NOMO-1 treated with DMSO at 0.1 percent for 48 hours (cell line): ENCODE results near the gene ROPN1L.
"Not testable (repeated sequence)": the region's sequence is repeated elsewhere in the genome, so short reads cannot be mapped to it uniquely, and the experiment has no call there.

Source experiments
- DNase-seq: peaks from one replicate; lab custom pipeline; 2025; ENCODE audit not compliant: unreplicated experiment; lab: John Stamatoyannopoulos, UW

ROPN1L gene

DNA sequence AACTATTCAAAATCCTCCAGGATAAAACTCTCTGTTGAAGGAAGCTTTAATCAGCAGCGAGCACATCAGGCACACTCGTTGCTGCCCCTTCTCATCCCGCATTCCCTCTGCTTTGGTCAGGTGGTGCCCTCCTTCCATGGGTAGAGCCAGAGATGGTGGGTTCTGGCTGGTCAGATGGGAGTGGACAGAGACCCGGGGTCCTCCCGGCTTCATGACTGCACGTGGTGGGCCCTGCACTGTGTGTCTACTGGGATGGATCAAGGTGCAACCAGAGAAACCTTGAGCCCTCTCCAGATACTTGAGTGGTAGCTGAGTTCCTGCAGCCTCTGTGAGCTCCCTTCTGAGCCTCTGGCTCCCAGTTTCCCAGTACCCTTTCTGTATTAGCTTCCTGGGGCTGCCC lies 36.3 kb downstream of the ROPN1L start:
- DNase-seq, result no peak

GRCh38 chr5:10478436-10478835 lies 36.8 kb downstream of the ROPN1L start:
- DNase-seq, result no peak

GRCh38 chr5:10479154-10479721 lies 37.6 kb downstream of the ROPN1L start:
- DNase-seq, result no peak

- no peak for DNase-seq
These were observed 38.7 kb downstream of the ROPN1L start for GRCh38 chr5:10480237-10480985.

DNA sequence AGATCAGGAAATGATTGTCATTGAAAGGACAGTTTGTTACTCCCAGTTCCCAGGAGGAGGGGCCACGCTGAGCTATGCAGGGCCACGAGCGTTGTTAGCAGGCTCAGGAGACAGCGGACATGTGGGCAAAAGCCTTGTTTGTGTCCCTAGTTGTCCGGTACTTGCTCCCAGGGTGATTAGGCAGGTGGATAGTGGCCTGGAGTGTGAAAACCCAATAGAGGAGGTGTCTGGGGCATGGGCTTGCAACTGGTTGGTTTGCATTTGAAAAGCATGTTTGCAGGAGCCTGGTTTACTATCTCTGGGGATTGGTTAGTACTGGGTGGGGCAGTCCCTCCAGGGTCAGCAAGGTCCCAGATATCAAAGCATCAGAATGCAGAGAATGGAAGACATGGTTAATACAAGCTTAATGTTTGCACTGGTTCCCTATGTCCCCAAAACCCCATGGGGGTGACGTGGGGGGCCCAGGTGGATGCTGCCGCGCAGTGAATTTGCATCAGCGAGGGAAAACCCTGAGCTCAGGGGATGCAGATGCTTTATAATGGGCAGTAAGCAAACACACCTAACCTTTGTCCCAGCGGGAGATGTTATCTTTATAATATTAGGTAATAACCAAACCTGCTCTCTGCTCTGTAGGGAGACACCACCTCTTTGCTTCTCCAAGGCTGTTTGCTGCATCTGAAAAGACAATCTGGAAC lies 39.7 kb downstream of the ROPN1L start:
- no peak for DNase-seq

- no peak for DNase-seq
These were observed 41.3 kb downstream of the ROPN1L start for GRCh38 chr5:10482791-10483530.

- no peak for DNase-seq
These were observed 43.1 kb downstream of the ROPN1L start for GRCh38 chr5:10484774-10485141.

GRCh38 chr5:10485142-10485795 lies 43.6 kb downstream of the ROPN1L start:
- DNase-seq, result no peak

- no peak for DNase-seq
These were observed 44.2 kb downstream of the ROPN1L start for GRCh38 chr5:10485897-10486296.

GRCh38 chr5:10486511-10487344 lies 45.0 kb downstream of the ROPN1L start:
- DNase-seq, result no peak

DNA sequence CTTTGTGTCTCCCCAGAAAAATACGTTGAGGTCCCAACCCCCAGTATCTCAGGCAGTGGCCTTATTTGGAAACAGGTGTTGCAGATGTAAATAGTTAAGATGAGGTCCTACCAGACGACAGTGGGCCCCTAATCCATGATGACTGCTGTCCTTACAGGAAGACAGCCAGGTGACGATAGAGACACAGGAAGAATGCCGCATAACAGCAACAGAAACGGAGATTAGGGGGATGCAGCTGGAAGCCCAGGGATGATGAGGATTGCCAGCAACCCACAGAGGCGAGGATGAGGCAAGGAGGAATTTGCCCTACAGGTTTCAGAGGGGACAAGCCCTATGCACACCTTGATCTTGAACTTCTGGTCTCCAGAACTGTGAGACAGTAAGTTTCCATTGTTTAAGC lies 46.5 kb downstream of the ROPN1L start:
- no peak for DNase-seq

- DNase-seq, result peak; percentile 99
These were observed 48.2 kb downstream of the ROPN1L start for GRCh38 chr5:10489810-10490426.

- no peak for DNase-seq
These were observed 49.4 kb downstream of the ROPN1L start for GRCh38 chr5:10490927-10491672.

- no peak for DNase-seq
These were observed 50.0 kb downstream of the ROPN1L start for GRCh38 chr5:10491673-10492026.

DNA sequence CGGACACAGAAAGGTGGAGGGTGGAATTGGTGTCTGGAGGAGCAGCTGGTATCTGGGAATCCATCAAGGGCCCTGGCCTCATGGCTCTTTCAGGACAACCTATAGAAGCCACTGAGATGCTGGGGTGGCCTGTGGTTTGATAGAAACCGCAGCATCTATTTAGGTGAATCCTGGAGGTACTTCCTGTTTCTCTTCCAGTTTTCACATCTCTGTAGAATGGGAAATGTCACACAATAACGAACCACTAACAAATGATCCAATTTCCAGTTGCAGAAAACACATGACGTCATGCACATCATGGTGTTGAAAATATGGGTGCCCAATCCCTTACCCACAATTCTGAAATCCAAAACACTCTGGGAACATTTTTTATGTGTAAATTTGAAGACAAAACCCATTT lies 52.2 kb downstream of the ROPN1L start:
- peak; percentile 85 for DNase-seq

- not testable (repeated sequence) for DNase-seq
These were observed 52.8 kb downstream of the ROPN1L start for GRCh38 chr5:10494497-10494896.

DNA sequence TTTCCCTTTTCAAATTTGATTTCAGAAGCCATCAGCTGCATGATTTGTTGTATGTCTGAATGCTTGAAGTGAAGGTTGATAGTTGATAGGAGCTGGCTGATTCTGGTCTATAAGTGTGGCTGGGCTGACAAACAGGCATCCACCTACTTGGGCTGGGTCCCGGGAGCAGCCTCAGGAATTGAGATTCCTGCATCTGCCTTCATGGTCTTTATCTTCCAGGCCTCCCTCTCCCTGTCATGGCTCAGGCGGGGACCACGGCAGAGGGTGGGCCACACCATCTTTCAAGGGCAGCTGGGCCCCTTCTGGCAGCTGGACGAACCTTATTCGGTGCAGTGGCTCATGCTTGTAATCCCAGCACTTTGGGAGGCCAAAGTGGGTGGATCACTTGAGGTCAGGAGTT lies 55.9 kb downstream of the ROPN1L start:
- DNase-seq, result no peak

GRCh38 chr5:10498350-10498749 lies 56.7 kb downstream of the ROPN1L start:
- DNase-seq, result no peak

GRCh38 chr5:10499066-10499465 lies 57.4 kb downstream of the ROPN1L start:
- DNase-seq, result no peak
